Small intestine (tissue), 7 donors: Measurements from ENCODE around the gene GALM. TPM values are rescaled to one million over a fixed set of nuclear protein-coding genes. Genes with fewer than 3 reads are reported as not detected.
"Not testable (repeated sequence)": the region's sequence is repeated elsewhere in the genome, so short reads cannot be mapped to it uniquely, and the experiment has no call there.

Source experiments
- DNase-seq, 2 donors: peaks; one replicate each; pipeline versions ENCODE4 v3.0.0 to v3.0.0-alpha.2; 2013
- FAIRE-seq: peaks from 2 replicates; lab custom pipeline; 2012; peaks lifted over from hg19 to GRCh38; lab: Jason Lieb, UNC
- H3K27ac ChIP-seq, 3 donors: one replicate each; pipeline ENCODE4 v1.5.1; 2013; ENCODE audit warnings: low read length in 2 of 3, mild to moderate bottlenecking in 2 of 3, control low read depth in 1 of 3, inconsistent platforms in 1 of 3, low read depth in 1 of 3, moderate library complexity in 1 of 3
- H3K27me3 ChIP-seq, 3 donors: one replicate each; pipeline ENCODE4 v1.6.1; 2013; ENCODE audit warnings: low read length in 3 of 3, inconsistent platforms in 1 of 3; ENCODE audit not compliant: control insufficient read depth in 3 of 3, insufficient read depth in 3 of 3
- H3K36me3 ChIP-seq, 3 donors: one replicate each; pipeline ENCODE4 v1.6.1; 2013; ENCODE audit warnings: low read length in 3 of 3, inconsistent platforms in 1 of 3, low read depth in 1 of 3, mild to moderate bottlenecking in 1 of 3, moderate library complexity in 1 of 3; ENCODE audit not compliant: control insufficient read depth in 3 of 3, insufficient read depth in 2 of 3
- H3K4me1 ChIP-seq, 3 donors: one replicate each; pipeline ENCODE4 v1.6.1; 2013; ENCODE audit warnings: low read length in 2 of 3, inconsistent platforms in 1 of 3, low read depth in 1 of 3, mild to moderate bottlenecking in 1 of 3, moderate library complexity in 1 of 3; ENCODE audit not compliant: control insufficient read depth in 3 of 3, insufficient read depth in 2 of 3
- H3K4me3 ChIP-seq, 3 donors: one replicate each; pipeline ENCODE4 v1.5.1; 2013; ENCODE audit warnings: low read length in 3 of 3, control low read depth in 1 of 3, inconsistent platforms in 1 of 3, low read depth in 1 of 3, mild to moderate bottlenecking in 1 of 3, moderate library complexity in 1 of 3
- H3K9me3 ChIP-seq, 2 donors: one replicate each; pipeline ENCODE4 v1.6.1; 2013; ENCODE audit warnings: low read depth in 1 of 2, low read length in 1 of 2; ENCODE audit not compliant: control insufficient read depth in 2 of 2, insufficient read depth in 1 of 2
- WGBS, 3 donors: extraction: QIAGEN DNeasy Blood & Tissue Kit; methylation state at CpG; one replicate each; pipeline ENCODE4 v1.1.7; 2013; 5-methylcytosine and 5-hydroxymethylcytosine counted together
- polyA plus RNA-seq, 4 donors: library from polyadenylated mRNA; stranded (reverse) in 3 of 4; unstranded in 1 of 4; fragments of 200-250 nt in 3 of 4; fragments of 120-200 nt in 1 of 4; gene quantifications; one replicate each; pipeline versions ENCODE4 v1.2.1 to v1.2.3, GENCODE V29; 2013
- donor health status: healthy with polysubstance abuse.
- donor health status: control.
- donor health status: control.
- donor health status: Bipolar disorder and iron deficiency.
- donor health status: healthy.

Gene GALM
- polyA plus RNA-seq, 4 donors: 48.6 to 148 (median 82.9) TPM

- H3K4me3 ChIP-seq, H3K27ac ChIP-seq, H3K4me1 ChIP-seq, FAIRE-seq, H3K9me3 ChIP-seq, DNase-seq, H3K27me3 ChIP-seq: not testable (repeated sequence)
- 94 to 99% (median 96%) methylated on average over 5 of the region's 5 CpGs for WGBS, 3 donors
- peaks cover 0 to 33% (median 4%) of the 10 kb centered on the region in 3 donors for H3K36me3 ChIP-seq
Observed at GRCh38 chr2:38703336-38703735, 37.4 kb downstream of the GALM start.

- WGBS, 3 donors: 92 to 94% (median 93%) methylated on average over 2 of the region's 2 CpGs
- Histone ChIP-seq H3K4me1 (peaks cover 0 to 5% (median 2%) of the 10 kb centered on the region in 3 donors), H3K27me3 (no peaks in the 10 kb centered on the region), H3K27ac (peak overlapping the region in 1 of 3 donors; percentile 2), H3K4me3 (no peak overlapping the region), H3K9me3 (peaks cover 0 to 3% of the 10 kb centered on the region in 2 donors), H3K36me3 (peaks cover 0 to 28% (median 4%) of the 10 kb centered on the region in 3 donors)
- no peak for FAIRE-seq
- peak in 1 of 2 donors; percentile 49 for DNase-seq
Observed at GRCh38 chr2:38704664-38705063, 38.8 kb downstream of the GALM start.

- 76 to 85% (median 85%) methylated on average over 6 of the region's 6 CpGs for WGBS, 3 donors
- H3K27ac ChIP-seq: no peak overlapping the region
- no peak overlapping the region for H3K4me3 ChIP-seq
- FAIRE-seq (no peak), DNase-seq (no peak)
- H3K27me3 ChIP-seq: no peaks in the 10 kb centered on the region
- H3K4me1 ChIP-seq: peaks cover 0 to 5% (median 0%) of the 10 kb centered on the region in 3 donors
- H3K36me3 ChIP-seq: peaks cover 2 to 34% (median 9%) of the 10 kb centered on the region in 3 donors
- H3K9me3 ChIP-seq: no peaks in the 10 kb centered on the region
Observed at GRCh38 chr2:38706846-38707345, 41.0 kb downstream of the GALM start.

- H3K27me3 ChIP-seq: not testable (repeated sequence)
Observed at GRCh38 chr2:38708491-38708890, 42.6 kb downstream of the GALM start.

GRCh38 chr2:38708900-38709566 lies 43.1 kb downstream of the GALM start:
- H3K9me3 ChIP-seq: no peaks in the 10 kb centered on the region
- H3K27me3 ChIP-seq: no peaks in the 10 kb centered on the region
- 80 to 86% (median 80%) methylated on average over 12 of the region's 12 CpGs for WGBS, 3 donors
- no peak for FAIRE-seq
- H3K27ac ChIP-seq: peak overlapping the region in 1 of 3 donors; percentile 14
- H3K4me3 ChIP-seq: no peak overlapping the region
- no peak for DNase-seq
- H3K36me3 ChIP-seq: peaks cover 2 to 43% (median 10%) of the 10 kb centered on the region in 3 donors
- peaks cover 0 to 4% (median 0%) of the 10 kb centered on the region in 3 donors for H3K4me1 ChIP-seq

More at GRCh38 chr2:38708491-38708890, 42.6 kb downstream of the GALM start:
- H3K4me3 ChIP-seq, H3K27ac ChIP-seq, H3K4me1 ChIP-seq, FAIRE-seq, H3K9me3 ChIP-seq, DNase-seq: not testable (repeated sequence)
- WGBS, 3 donors: 90 to 97% (median 91%) methylated on average over 9 of the region's 9 CpGs
- peaks cover 2 to 44% (median 10%) of the 10 kb centered on the region in 3 donors for H3K36me3 ChIP-seq

GRCh38 chr2:38709567-38710194 lies 43.8 kb downstream of the GALM start:
- Histone ChIP-seq H3K27me3 (no peaks in the 10 kb centered on the region), H3K4me3 (no peak overlapping the region), H3K27ac (peak overlapping the region in 1 of 3 donors; percentile 27), H3K4me1 (no peaks in the 10 kb centered on the region), H3K36me3 (peaks cover 2 to 41% (median 10%) of the 10 kb centered on the region in 3 donors), H3K9me3 (no peaks in the 10 kb centered on the region)
- FAIRE-seq: no peak
- 61 to 81% (median 67%) methylated on average over 5 of the region's 5 CpGs for WGBS, 3 donors
- no peak for DNase-seq

- Histone ChIP-seq H3K4me3 (no peak overlapping the region), H3K9me3 (no peaks in the 10 kb centered on the region), H3K4me1 (no peaks in the 10 kb centered on the region), H3K36me3 (peaks cover 2 to 34% (median 10%) of the 10 kb centered on the region in 3 donors), H3K27ac (no peak overlapping the region), H3K27me3 (no peaks in the 10 kb centered on the region)
- no peak for DNase-seq
- no peak for FAIRE-seq
Observed at GRCh38 chr2:38711558-38711957, 45.6 kb downstream of the GALM start.

- Histone ChIP-seq H3K4me1 (no peaks in the 10 kb centered on the region), H3K27ac (no peak overlapping the region), H3K9me3 (no peaks in the 10 kb centered on the region), H3K36me3 (peaks cover 2 to 40% (median 7%) of the 10 kb centered on the region in 3 donors), H3K27me3 (no peaks in the 10 kb centered on the region), H3K4me3 (no peak overlapping the region)
- no peak for FAIRE-seq
- 92 to 97% (median 97%) methylated on average over 7 of the region's 7 CpGs for WGBS, 3 donors
- no peak for DNase-seq
Observed at GRCh38 chr2:38712413-38712812, 46.5 kb downstream of the GALM start.
